ENCODE results near the gene BAG3. TPM values are rescaled to one million over a fixed set of nuclear protein-coding genes. Genes with fewer than 3 reads are reported as not detected.

Gene BAG3
- total RNA-seq, 1 donor from 2014 or later = 12.7 TPM

DNA sequence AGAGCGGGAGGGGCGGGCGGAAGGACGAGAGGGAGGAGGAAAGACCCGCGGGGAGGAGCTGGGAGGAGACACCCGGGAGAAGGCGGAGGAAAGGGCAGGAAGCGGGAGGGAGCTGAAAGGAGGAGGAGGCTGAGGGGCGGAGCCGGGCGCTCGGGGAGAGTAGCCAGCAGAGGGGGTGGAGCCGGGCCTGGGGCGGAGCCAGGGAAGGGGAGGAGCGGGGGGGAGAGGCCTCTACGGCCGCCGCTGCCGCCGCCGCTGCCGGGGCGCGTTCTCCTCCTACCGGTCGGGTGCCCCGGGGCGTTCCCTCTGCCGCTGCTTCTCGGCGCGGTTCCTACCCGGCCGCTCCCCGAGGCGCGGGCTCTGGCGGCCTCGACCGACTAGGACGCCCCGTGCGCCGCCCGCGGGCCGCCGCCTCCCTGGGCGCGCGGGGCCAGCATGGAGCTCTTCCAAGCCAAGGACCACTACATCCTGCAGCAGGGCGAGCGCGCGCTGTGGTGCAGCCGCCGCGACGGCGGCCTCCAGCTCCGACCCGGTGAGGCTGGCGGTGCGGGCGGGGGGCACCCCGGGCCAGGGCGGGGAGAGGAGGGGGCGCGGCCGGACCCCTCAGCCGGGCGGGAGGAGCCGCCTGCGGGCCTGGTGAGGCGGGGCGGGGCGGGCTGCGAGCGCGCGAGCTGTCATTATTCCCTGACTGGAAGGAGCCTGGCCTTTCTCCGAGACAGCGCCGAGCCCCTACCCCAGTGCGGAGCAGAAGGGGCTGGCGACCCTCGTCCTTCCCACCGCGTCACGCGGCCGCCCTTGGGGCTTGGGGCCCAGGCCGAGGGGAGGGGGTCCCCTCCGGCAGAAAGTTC lies 74.9 kb downstream of the BAG3 start, which contains the start of gene INPP5F:
TSS of gene INPP5F (plus strand) at position 223 of the 848 bp plus-strand sequence. CDS start at position 436, 213 bp downstream.
- peak; percentile 92 for DNase-seq (ENCODE audit: low read depth, low spot score)

DNA sequence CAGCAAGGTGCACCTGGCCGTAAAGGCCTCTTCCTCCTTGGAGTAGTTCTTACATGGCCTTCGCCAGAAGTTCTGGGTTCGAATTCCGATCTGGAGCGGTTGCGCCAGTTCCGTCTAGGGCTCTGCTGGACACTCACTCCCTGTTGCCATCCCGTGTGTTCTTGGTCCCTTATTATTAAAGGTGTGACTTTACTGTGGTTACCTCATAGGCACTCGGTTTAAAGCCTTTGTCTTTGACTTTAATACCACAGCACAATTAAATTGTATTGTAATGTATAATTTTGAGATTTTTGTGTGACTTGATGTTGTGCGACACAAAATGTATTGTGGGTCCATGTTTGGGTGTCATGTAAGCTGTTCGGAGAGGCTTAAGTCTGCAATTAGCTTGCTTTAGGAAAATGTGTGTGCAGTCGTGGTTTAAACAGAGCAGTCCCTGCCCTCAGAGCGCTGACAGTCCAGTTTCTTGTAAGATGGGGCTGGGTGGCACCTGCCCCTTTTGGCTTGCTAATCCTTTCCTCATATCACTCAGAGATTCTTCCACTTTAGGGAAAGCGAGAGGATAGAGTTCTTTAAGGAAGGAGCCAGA lies 75.6 kb downstream of the BAG3 start:
- no peak for DNase-seq (ENCODE audit: low read depth, low spot score)

Other genes with a start within 250 kb of the BAG3 start
- gene RGS10, start 108.7 kb upstream of the BAG3 start, total RNA-seq = 23.3 and 29.6 TPM in 2 replicates
- gene TIAL1, start 54.4 kb upstream of the BAG3 start, total RNA-seq = 22.0 and 30.8 TPM in 2 replicates
- gene INPP5F, start 74.7 kb downstream of the BAG3 start, total RNA-seq = 20.5 and 27.6 TPM in 2 replicates
- gene MCMBP, start 221.5 kb downstream of the BAG3 start, total RNA-seq = 84.3 and 102 TPM in 2 replicates
- gene SEC23IP, start 241.3 kb downstream of the BAG3 start, total RNA-seq = 21.0 and 27.3 TPM in 2 replicates